Spleen (tissue), 11 donors: Measurements from ENCODE around the gene CDCA3. TPM values are rescaled to one million over a fixed set of nuclear protein-coding genes. Genes with fewer than 3 reads are reported as not detected.

Experiments
- DNase-seq: peaks from one replicate; pipeline ENCODE4 v3.0.0-alpha.2; 2020
- H3K27ac ChIP-seq, 8 donors: fragments of 200-600 bp; sonication (generic) in 7 of 8; 1 replicate in 4 of 8; 2 replicates in 4 of 8; pipeline versions ENCODE4 v1.5.0 to v1.8.0; 2016 to 2021; ENCODE audit warnings: inconsistent platforms in 4 of 8, mild to moderate bottlenecking in 4 of 8, moderate library complexity in 1 of 8
- H3K27me3 ChIP-seq, 7 donors: fragments of 200-600 bp; sonication (generic) in 6 of 7; replicated peaks in 1 of 7; 1 replicate in 4 of 7; 2 replicates in 3 of 7; pipeline versions ENCODE4 v1.5.0 to v1.8.0; 2016 to 2021; ENCODE audit warnings: inconsistent platforms in 3 of 7, mild to moderate bottlenecking in 1 of 7
- H3K36me3 ChIP-seq, 6 donors: fragments of 200-600 bp; sonication (generic) in 5 of 6; 1 replicate in 4 of 6; 2 replicates in 2 of 6; pipeline versions ENCODE4 v1.5.0 to v1.8.0; 2016 to 2021; ENCODE audit warnings: inconsistent platforms in 2 of 6
- H3K4me1 ChIP-seq, 6 donors: fragments of 200-600 bp; sonication (generic) in 5 of 6; 1 replicate in 3 of 6; 2 replicates in 3 of 6; pipeline versions ENCODE4 v1.5.0 to v1.8.0; 2016 to 2021; ENCODE audit warnings: inconsistent platforms in 3 of 6
- H3K4me3 ChIP-seq, 8 donors: fragments of 200-600 bp; sonication (generic) in 7 of 8; 1 replicate in 4 of 8; 2 replicates in 4 of 8; pipeline versions ENCODE4 v1.5.0 to v1.8.0; 2016 to 2021; ENCODE audit warnings: inconsistent platforms in 4 of 8, mild to moderate bottlenecking in 4 of 8, moderate library complexity in 2 of 8
- H3K9me3 ChIP-seq, 8 donors: fragments of 200-600 bp; sonication (generic) in 7 of 8; 1 replicate in 4 of 8; 2 replicates in 4 of 8; pipeline versions ENCODE4 v1.5.0 to v1.8.0; 2016 to 2021; ENCODE audit warnings: inconsistent platforms in 4 of 8
- POLR2A ChIP-seq, 3 donors: fragments of 450-650 bp; IDR thresholded peaks; one replicate each; pipeline ENCODE4 v1.5.1; 2017; ENCODE audit warnings: antibody characterized with exemption in 3 of 3, mild to moderate bottlenecking in 1 of 3
- POLR2AphosphoS5 ChIP-seq, 3 donors: sonication (generic); formaldehyde crosslinking; IDR thresholded peaks; one replicate each; pipeline ENCODE4 v1.5.1; 2017; ENCODE audit warnings: antibody characterized with exemption in 3 of 3
- WGBS, 5 donors: extraction: QIAGEN DNeasy Blood & Tissue Kit in 3 of 5; methylation state at CpG; one replicate each; pipeline versions ENCODE4 v1.1.5 to v1.1.7; 2013 to 2018; 5-methylcytosine and 5-hydroxymethylcytosine counted together
- intact Hi-C: fragments of 100-400 bp; cut with DNase I; formaldehyde crosslinking; loops from one replicate; pipeline ENCODE4 v1.15.0; 2023; ENCODE audit warnings: low total_unique reads
- polyA plus RNA-seq, 3 donors: library from polyadenylated mRNA; stranded (reverse); fragments of 200-250 nt; gene quantifications; one replicate each; pipeline ENCODE4 v1.2.1, GENCODE V29; 2013
- total RNA-seq, 7 donors: library from RNA; depleted of rRNA in 3 of 7; stranded (reverse); fragments of >200 nt in 3 of 7; fragmentation: NEBNext Ultra II Directional in 4 of 7; extraction: Animal tissue kit (Norgen Biotek cat#: 25700) in 4 of 7; gene quantifications; one replicate each; pipeline versions ENCODE4 v1.1.0 to v1.2.1, GENCODE V29; 2016 to 2021
- TF ChIP-seq, protein P1 (sequence below), 11 experiments: fragments of 200-600 bp in 7 of 11; fragments of 450-650 bp in 4 of 11; sonication (generic) in 4 of 11; IDR thresholded peaks in 8 of 11; conservative IDR thresholded peaks in 3 of 11; 1 replicate in 7 of 11; 2 replicates in 4 of 11; pipeline versions ENCODE4 v1.4.0 to v1.8.0; 2016 to 2021; ENCODE audit warnings: antibody characterized with exemption in 11 of 11, inconsistent platforms in 4 of 11, mild to moderate bottlenecking in 1 of 11
- donor health status: healthy with polysubstance abuse.
- donor health status: DM: no; HTN: no; CAD: no; lungs with moderate emphysema.
- donor health status: DM: no; HTN: no; CAD: no.
- donor health status: Bipolar disorder and iron deficiency.
- donor health status: healthy.
- donor health status: DM: no; HTN: no; CAD: no.
- donor health status: DM: yes; HTN: yes; CAD: no.

The CDCA3 gene
- total and polyA plus RNA-seq, 10 donors: 1.9 to 18.1 (median 5.4) TPM

DNA sequence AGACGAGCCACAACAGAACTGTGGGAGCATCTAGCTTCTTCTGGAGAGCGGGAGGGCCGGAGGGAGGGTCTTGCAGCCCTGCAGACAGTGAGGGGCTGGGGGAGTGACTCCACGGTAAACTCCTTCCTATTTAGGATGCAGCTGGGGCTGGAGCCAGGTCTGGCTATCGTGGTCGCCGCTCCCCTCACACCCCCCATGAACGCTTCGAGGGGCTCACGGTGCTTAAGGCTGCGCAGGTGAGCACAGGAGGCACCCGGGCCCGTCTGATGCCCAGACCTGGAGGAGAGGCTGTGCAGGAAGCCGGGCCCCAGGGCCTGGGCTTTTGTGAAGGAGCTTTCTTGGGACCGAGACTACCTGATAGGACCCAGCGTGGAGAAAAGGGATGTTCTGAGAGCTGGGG lies 14.2 kb downstream of the CDCA3 start:
- no peaks in the 10 kb centered on the region for H3K9me3 ChIP-seq
- WGBS, 5 donors: 85 to 95% (median 89%) methylated on average over 10 to 16 of the region's 16 CpGs
- H3K36me3 ChIP-seq: peaks cover 0 to 13% (median 0%) of the 10 kb centered on the region in 6 donors
- H3K27ac ChIP-seq: no peak overlapping the region
- no peak for DNase-seq
- no peaks in the 10 kb centered on the region for H3K27me3 ChIP-seq
- intact Hi-C loops: no loop called here
- H3K4me3 ChIP-seq: no peak overlapping the region
- TF ChIP-seq POLR2AphosphoS5 (IDR thresholded peaks at IDR 0.05): no peak
- TF ChIP-seq POLR2A (IDR thresholded peaks at IDR 0.05): no peak
- TF ChIP-seq, protein P1, sequence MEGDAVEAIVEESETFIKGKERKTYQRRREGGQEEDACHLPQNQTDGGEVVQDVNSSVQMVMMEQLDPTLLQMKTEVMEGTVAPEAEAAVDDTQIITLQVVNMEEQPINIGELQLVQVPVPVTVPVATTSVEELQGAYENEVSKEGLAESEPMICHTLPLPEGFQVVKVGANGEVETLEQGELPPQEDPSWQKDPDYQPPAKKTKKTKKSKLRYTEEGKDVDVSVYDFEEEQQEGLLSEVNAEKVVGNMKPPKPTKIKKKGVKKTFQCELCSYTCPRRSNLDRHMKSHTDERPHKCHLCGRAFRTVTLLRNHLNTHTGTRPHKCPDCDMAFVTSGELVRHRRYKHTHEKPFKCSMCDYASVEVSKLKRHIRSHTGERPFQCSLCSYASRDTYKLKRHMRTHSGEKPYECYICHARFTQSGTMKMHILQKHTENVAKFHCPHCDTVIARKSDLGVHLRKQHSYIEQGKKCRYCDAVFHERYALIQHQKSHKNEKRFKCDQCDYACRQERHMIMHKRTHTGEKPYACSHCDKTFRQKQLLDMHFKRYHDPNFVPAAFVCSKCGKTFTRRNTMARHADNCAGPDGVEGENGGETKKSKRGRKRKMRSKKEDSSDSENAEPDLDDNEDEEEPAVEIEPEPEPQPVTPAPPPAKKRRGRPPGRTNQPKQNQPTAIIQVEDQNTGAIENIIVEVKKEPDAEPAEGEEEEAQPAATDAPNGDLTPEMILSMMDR (IDR thresholded peaks at IDR 0.05 in 8 of 11, conservative IDR thresholded peaks at IDR 0.05 in 3 of 11): no peak
- H3K4me1 ChIP-seq: peaks cover 0 to 29% (median 10%) of the 10 kb centered on the region in 6 donors

DNA sequence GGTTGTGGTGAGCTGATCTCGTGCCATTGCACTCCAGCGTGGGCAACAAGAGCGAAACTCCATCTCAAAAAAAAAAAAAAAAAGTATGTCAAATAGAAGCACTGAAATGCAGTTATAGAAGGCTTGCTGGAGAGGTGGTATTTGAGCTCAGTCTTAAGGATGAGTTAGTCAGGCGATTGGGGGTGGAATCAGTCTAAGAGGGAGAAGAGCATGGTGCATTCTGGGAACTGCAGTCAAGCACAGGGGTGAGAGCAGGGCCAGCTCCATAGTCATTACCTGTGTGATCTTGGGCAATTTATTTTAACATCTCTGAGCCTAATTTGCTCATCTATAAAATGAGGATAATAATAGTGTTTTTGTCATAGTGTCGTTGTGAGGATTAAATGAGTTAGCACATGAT lies 16.2 kb downstream of the CDCA3 start:
- Histone ChIP-seq H3K4me1 (peaks cover 0 to 43% (median 23%) of the 10 kb centered on the region in 6 donors), H3K4me3 (no peak overlapping the region), H3K27ac (no peak overlapping the region), H3K36me3 (peaks cover 0 to 13% (median 0%) of the 10 kb centered on the region in 6 donors), H3K9me3 (no peaks in the 10 kb centered on the region), H3K27me3 (peaks cover 0 to 7% (median 3%) of the 10 kb centered on the region in 7 donors)
- intact Hi-C loops: no loop called here
- DNase-seq: no peak
- TF ChIP-seq POLR2AphosphoS5 (IDR thresholded peaks at IDR 0.05) (no peak), POLR2A (IDR thresholded peaks at IDR 0.05) (no peak)
- TF ChIP-seq, protein P1 (IDR thresholded peaks at IDR 0.05 in 8 of 11, conservative IDR thresholded peaks at IDR 0.05 in 3 of 11): no peak
- WGBS, 5 donors: 71 to 97% (median 80%) methylated on average over 5 of the region's 5 CpGs

DNA sequence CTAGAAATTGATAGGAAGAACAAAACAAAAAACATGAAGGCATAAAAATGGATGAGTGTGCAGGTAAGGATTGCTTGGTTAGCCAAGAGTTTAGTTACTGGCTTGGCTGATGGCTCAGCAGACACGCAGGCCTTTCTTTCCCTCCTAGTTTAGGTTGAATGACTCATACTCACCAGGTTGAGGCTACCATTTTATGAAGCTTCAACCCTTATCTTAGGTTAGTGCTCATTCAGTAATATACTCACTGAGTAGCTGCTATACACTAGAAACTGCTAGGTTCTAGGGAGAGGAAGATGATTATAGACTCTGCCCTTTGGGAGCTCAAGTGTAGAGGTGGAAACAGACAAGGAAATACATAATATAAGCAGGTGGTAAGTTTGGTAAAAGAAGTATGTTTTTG lies 16.8 kb downstream of the CDCA3 start:
- 52 to 88% (median 82%) methylated on average over 1 of the region's 1 CpG for WGBS, 5 donors
- TF ChIP-seq POLR2A (IDR thresholded peaks at IDR 0.05) (no peak), POLR2AphosphoS5 (IDR thresholded peaks at IDR 0.05) (no peak)
- TF ChIP-seq, protein P1 (IDR thresholded peaks at IDR 0.05 in 8 of 11, conservative IDR thresholded peaks at IDR 0.05 in 3 of 11): no peak
- Histone ChIP-seq H3K27ac (no peak overlapping the region), H3K27me3 (peaks cover 0 to 13% (median 9%) of the 10 kb centered on the region in 7 donors), H3K4me3 (no peak overlapping the region), H3K36me3 (peaks cover 0 to 13% (median 0%) of the 10 kb centered on the region in 6 donors), H3K9me3 (no peaks in the 10 kb centered on the region), H3K4me1 (peaks cover 0 to 43% (median 24%) of the 10 kb centered on the region in 6 donors)
- intact Hi-C loops: no loop called here
- DNase-seq: no peak

DNA sequence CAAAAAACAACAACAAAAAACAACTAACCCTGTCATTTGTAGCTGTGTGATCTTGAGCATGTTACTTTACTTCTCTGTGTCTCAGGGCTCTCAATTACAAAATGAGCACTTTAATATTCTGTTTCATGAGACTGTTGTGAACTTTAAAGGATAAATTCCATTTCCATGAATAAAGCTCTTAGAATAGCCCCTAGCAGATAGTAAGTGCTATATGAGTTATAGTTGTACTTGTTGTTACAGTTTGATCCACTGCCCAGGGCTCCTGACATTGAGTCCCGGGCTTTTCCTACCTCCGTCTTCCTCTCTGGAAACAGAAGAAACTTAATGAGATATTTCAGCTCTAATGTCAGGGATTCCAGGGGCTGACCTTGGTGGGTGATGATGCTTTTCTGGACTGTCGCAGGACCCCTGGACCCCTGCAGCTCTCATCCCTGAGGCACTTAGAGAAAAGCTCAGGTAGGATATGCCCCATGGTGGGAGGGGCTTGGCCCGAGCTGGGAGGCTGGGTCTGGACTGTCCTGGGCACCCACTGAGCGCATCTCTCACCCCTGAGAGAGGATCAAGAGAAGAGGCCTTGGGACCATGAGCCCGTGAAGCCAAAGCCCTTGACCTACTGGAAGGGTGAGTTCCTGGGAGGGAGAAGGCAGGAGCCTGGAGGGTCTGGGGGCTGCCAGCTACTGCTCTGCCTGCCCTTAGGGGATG lies 17.7 kb downstream of the CDCA3 start:
- intact Hi-C loops: no loop called here
- WGBS, 5 donors: 69 to 89% (median 82%) methylated on average over 5 to 6 of the region's 6 CpGs
- Histone ChIP-seq H3K27ac (no peak overlapping the region), H3K4me1 (peaks cover 0 to 49% (median 31%) of the 10 kb centered on the region in 6 donors), H3K4me3 (no peak overlapping the region), H3K27me3 (peaks cover 0 to 23% (median 19%) of the 10 kb centered on the region in 7 donors), H3K36me3 (peaks cover 0 to 13% (median 0%) of the 10 kb centered on the region in 6 donors), H3K9me3 (no peaks in the 10 kb centered on the region)
- DNase-seq: no peak
- TF ChIP-seq POLR2AphosphoS5 (IDR thresholded peaks at IDR 0.05) (no peak), POLR2A (IDR thresholded peaks at IDR 0.05) (no peak)
- TF ChIP-seq, protein P1 (IDR thresholded peaks at IDR 0.05 in 8 of 11, conservative IDR thresholded peaks at IDR 0.05 in 3 of 11): no peak
